OCI-LY7 (cell line): ENCODE measurements around the gene MLST8.

ENCODE experiments used
- CTCF ChIP-seq: fragments of 200-600 bp; sonication (generic); conservative IDR thresholded peaks from 2 replicates; pipeline ENCODE4 v1.5.1; 2014; ENCODE audit warnings: mild to moderate bottlenecking, antibody characterized with exemption, low read length, moderate library complexity, mixed read lengths
- EZH2phosphoT487 ChIP-seq: fragments of 200-600 bp; sonication (generic); IDR thresholded peaks from 2 replicates; pipeline ENCODE4 v1.6.1; 2018; ENCODE audit warnings: low read depth, borderline replicate concordance, mild to moderate bottlenecking, mixed run types, antibody characterized with exemption, low read length, moderate library complexity, mixed read lengths

GRCh38 chr16:2223221-2223941 lies 18.1 kb downstream of the MLST8 start, which contains the start of gene E4F1:
- TF ChIP-seq CTCF: no peak
- TF ChIP-seq EZH2phosphoT487: no peak
